ENCODE data around the gene TBC1D19.
"Not testable (repeated sequence)": the region's sequence is repeated elsewhere in the genome, so short reads cannot be mapped to it uniquely, and the experiment has no call there.

- not testable (repeated sequence) for TF ChIP-seq CTCF (IDR thresholded peaks at IDR 0.05; ENCODE audit: low read depth, low read length, poor library complexity, severe bottlenecking); EZH2phosphoT487 (IDR thresholded peaks at IDR 0.05; ENCODE audit: borderline replicate concordance, low read length)
These were observed 42.8 kb downstream of the TBC1D19 start for GRCh38 chr4:26626658-26627057.

Measured in DOHH2 (cell line).